K562 (cell line): Measurements from ENCODE around the gene NEB. TPM values are rescaled to one million over a fixed set of nuclear protein-coding genes. Genes with fewer than 3 reads are reported as not detected.

ENCODE experiments used
- ATF6 ChIP-seq: sonication (generic); formaldehyde crosslinking; IDR thresholded peaks from 2 replicates; pipeline ENCODE4 v1.4.0; 2020; ENCODE audit warnings: mild to moderate bottlenecking, missing genetic modification reagents
- BRCA1 ChIP-seq, 2 experiments: fragments of 450-650 bp in 1 of 2; sonication (generic) in 1 of 2; formaldehyde crosslinking in 1 of 2; IDR thresholded peaks; 2 replicates each; pipeline versions ENCODE4 v1.5.0 to v1.6.1; 2017 to 2020; ENCODE audit warnings: mild to moderate bottlenecking in 1 of 2, missing genetic modification reagents in 1 of 2
- CHD7 ChIP-seq: fragments of 200-600 bp; sonication (generic); IDR thresholded peaks from one replicate; pipeline ENCODE4 v1.6.1; 2012; ENCODE audit warnings: mild to moderate bottlenecking, low read depth, low read length, inconsistent platforms
- CREB1 ChIP-seq, 2 experiments: sonication (generic) in 1 of 2; formaldehyde crosslinking in 1 of 2; IDR thresholded peaks; 2 replicates each; pipeline versions ENCODE4 v1.6.1 to v1.8.0; 2012 to 2022; ENCODE audit warnings: inconsistent platforms in 1 of 2, mild to moderate bottlenecking in 1 of 2, missing genetic modification reagents in 1 of 2, moderate library complexity in 1 of 2
- ETV5 ChIP-seq: sonication (generic); formaldehyde crosslinking; IDR thresholded peaks from 2 replicates; pipeline ENCODE4 v1.4.0; 2020; ENCODE audit warnings: low read depth, mild to moderate bottlenecking, missing genetic modification reagents
- ZNF586 ChIP-seq: fragments of 450-650 bp; formaldehyde crosslinking; conservative IDR thresholded peaks from 2 replicates; pipeline ENCODE4 v1.4.0; 2020; ENCODE audit warnings: mild to moderate bottlenecking, moderate library complexity
- ZSCAN29 ChIP-seq: fragments of 450-650 bp; IDR thresholded peaks from 2 replicates; pipeline ENCODE4 v1.6.1; 2017
- polyA plus RNA-seq, 8 experiments: library from polyadenylated mRNA; depleted of rRNA in 4 of 8; stranded (reverse) in 5 of 8; unstranded in 3 of 8; fragments of >200 nt; fragmentation: Nextera tagmentation in 2 of 8; fragmentation: Illumina TruSeq in 1 of 8; extraction: Ambion mirVana in 2 of 8; extraction: Trizol in 1 of 8; gene quantifications; 2 replicates each; pipeline versions ENCODE4 v1.2.1 to v1.2.3, GENCODE V29; 2011 to 2014; ENCODE audit warnings: inconsistent platforms in 1 of 8, missing spikeins in 1 of 8
- total RNA-seq, 7 experiments: library from RNA; depleted of rRNA in 6 of 7; stranded (reverse); fragments of >200 nt in 6 of 7; fragmentation: Illumina TruSeq in 2 of 7; extraction: Trizol in 2 of 7; gene quantifications; 2 replicates each; pipeline versions ENCODE4 v1.2.1 to v1.2.3, GENCODE V29; 2011 to 2021; ENCODE audit warnings: low replicate concordance in 1 of 7
- TF ChIP-seq, protein P1 (sequence below): fragments of 250-450 bp; sonication (Bioruptor Pico); IDR thresholded peaks from 2 replicates; pipeline ENCODE4 v1.4.0; 2020

NEB gene
- total and polyA plus RNA-seq, 9 of the 15 experiments (the other 6 are each of a cell fraction or from before 2014, with no cell fraction given): 1.7 to 3.8 (median 2.9) TPM

GRCh38 chr2:151669585-151670081 lies 64.6 kb downstream of the NEB start (continued):
- TF ChIP-seq, protein P1, sequence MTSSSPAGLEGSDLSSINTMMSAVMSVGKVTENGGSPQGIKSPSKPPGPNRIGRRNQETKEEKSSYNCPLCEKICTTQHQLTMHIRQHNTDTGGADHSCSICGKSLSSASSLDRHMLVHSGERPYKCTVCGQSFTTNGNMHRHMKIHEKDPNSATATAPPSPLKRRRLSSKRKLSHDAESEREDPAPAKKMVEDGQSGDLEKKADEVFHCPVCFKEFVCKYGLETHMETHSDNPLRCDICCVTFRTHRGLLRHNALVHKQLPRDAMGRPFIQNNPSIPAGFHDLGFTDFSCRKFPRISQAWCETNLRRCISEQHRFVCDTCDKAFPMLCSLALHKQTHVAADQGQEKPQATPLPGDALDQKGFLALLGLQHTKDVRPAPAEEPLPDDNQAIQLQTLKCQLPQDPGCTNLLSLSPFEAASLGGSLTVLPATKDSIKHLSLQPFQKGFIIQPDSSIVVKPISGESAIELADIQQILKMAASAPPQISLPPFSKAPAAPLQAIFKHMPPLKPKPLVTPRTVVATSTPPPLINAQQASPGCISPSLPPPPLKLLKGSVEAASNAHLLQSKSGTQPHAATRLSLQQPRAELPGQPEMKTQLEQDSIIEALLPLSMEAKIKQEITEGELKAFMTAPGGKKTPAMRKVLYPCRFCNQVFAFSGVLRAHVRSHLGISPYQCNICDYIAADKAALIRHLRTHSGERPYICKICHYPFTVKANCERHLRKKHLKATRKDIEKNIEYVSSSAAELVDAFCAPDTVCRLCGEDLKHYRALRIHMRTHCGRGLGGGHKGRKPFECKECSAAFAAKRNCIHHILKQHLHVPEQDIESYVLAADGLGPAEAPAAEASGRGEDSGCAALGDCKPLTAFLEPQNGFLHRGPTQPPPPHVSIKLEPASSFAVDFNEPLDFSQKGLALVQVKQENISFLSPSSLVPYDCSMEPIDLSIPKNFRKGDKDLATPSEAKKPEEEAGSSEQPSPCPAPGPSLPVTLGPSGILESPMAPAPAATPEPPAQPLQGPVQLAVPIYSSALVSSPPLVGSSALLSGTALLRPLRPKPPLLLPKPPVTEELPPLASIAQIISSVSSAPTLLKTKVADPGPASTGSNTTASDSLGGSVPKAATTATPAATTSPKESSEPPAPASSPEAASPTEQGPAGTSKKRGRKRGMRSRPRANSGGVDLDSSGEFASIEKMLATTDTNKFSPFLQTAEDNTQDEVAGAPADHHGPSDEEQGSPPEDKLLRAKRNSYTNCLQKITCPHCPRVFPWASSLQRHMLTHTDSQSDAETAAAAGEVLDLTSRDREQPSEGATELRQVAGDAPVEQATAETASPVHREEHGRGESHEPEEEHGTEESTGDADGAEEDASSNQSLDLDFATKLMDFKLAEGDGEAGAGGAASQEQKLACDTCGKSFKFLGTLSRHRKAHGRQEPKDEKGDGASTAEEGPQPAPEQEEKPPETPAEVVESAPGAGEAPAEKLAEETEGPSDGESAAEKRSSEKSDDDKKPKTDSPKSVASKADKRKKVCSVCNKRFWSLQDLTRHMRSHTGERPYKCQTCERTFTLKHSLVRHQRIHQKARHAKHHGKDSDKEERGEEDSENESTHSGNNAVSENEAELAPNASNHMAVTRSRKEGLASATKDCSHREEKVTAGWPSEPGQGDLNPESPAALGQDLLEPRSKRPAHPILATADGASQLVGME (CRISPR knock-in tag): no peak
- TF ChIP-seq BRCA1 (IDR thresholded peaks at IDR 0.05): no peak
- no peak for TF ChIP-seq BRCA1 (CRISPR knock-in tag; IDR thresholded peaks at IDR 0.05)
- TF ChIP-seq ETV5 (CRISPR knock-in tag): no peak
- TF ChIP-seq ZNF586 (CRISPR knock-in tag): no peak
- TF ChIP-seq ATF6: no peak
- no peak for TF ChIP-seq ZSCAN29
- no peak for TF ChIP-seq CREB1 (IDR thresholded peaks at IDR 0.05)
- no peak for TF ChIP-seq CREB1 (CRISPR knock-in tag; IDR thresholded peaks at IDR 0.05)
- no peak for TF ChIP-seq CHD7
